SHP77 (cell line): ENCODE measurements around the gene OR9K2.
"Not testable (repeated sequence)": the region's sequence is repeated elsewhere in the genome, so short reads cannot be mapped to it uniquely, and the experiment has no call there.

Experiments
- DNase-seq, 2 experiments: peaks; one replicate each; lab custom pipeline; 2025; lab: John Stamatoyannopoulos, UW

The OR9K2 gene

GRCh38 chr12:55126106-55126505, at the start of gene OR9K2:
OR9K2 (plus strand) TSS chr12:55126406; CDS start chr12:55129835, 3,429 bp downstream.
- DNase-seq, result no peak

GRCh38 chr12:55092579-55092978, 33.6 kb upstream of the OR9K2 start:
- no peak for DNase-seq

- no peak for DNase-seq
Observed at GRCh38 chr12:55112378-55112875, 13.8 kb upstream of the OR9K2 start.

- DNase-seq, result no peak
Observed at GRCh38 chr12:55116152-55116551, 10.1 kb upstream of the OR9K2 start.

GRCh38 chr12:55132816-55133215, 6.6 kb downstream of the OR9K2 start:
- DNase-seq, result no peak

GRCh38 chr12:55142669-55143565, 16.7 kb downstream of the OR9K2 start:
- peak; percentile 59 to 67 for DNase-seq

GRCh38 chr12:55143566-55143870, 17.3 kb downstream of the OR9K2 start:
- DNase-seq, result no peak

GRCh38 chr12:55167010-55167640, 40.9 kb downstream of the OR9K2 start:
- DNase-seq, result not testable (repeated sequence)

- DNase-seq, result no peak
Observed at GRCh38 chr12:55171445-55171844, 45.2 kb downstream of the OR9K2 start.

- not testable (repeated sequence) for DNase-seq
Observed at GRCh38 chr12:55171846-55172245, 45.6 kb downstream of the OR9K2 start.

GRCh38 chr12:55172686-55173085, 46.5 kb downstream of the OR9K2 start:
- no peak for DNase-seq

GRCh38 chr12:55173456-55173855, 47.2 kb downstream of the OR9K2 start:
- no peak for DNase-seq
